ENCODE results near the gene TSHZ1. TPM values are rescaled to one million over a fixed set of nuclear protein-coding genes. Genes with fewer than 3 reads are reported as not detected.

Gene TSHZ1
- total and polyA plus RNA-seq, 2 experiments from 2014 or later: 0.23 to 0.38 TPM

DNA sequence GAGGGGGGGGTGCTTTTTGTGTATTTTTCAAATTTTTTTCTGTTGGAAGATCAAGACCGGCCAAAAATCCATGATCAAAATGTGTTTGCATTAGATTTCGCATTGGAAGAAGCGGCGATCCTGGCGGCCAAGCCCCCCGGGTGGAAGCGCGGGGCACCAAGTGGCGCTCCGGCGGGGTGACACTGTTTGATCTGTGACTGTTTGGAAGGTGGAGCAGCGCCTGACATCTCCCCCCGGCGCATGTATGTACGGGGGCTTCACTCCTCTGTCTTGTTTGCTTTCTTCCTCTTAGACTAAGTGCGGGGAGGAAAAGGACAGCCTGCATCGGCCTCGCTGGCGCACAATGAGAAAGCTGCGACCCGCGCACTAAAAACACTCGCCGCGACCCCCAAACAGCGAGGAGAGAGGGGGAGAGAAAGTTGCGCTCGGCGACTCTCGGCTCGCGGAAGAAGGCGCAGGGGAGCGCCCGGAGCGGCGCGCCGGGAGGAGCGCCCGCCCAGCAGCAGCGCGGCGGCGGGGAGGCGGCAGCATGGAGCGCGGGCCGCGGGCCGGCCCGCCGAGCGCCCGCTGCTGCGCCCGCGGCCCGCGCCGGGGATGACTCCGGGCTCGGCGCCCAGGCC is 515 bp downstream of the TSHZ1 start:
- no peaks in the 10 kb centered on the region; the same call in 1 of the 2 replicates for H4K20me1 ChIP-seq (replicated peaks; ENCODE audit: insufficient read depth)
- peak overlapping the region; percentile 83 for H3K4me3 ChIP-seq
- H3K36me3 Mint-ChIP-seq (ENCODE audit: low read depth): no peaks in the 10 kb centered on the region; the same call in 2 of the 3 replicates
- H3K79me2 ChIP-seq (replicated peaks; ENCODE audit: insufficient read depth): no peaks in the 10 kb centered on the region
- H3K27ac Mint-ChIP-seq: no peak overlapping the region
- peak; percentile 37 for DNase-seq (ENCODE audit: low spot score)
- no peak for ATAC-seq
- H3K9me2 ChIP-seq (ENCODE audit: insufficient read depth): no peaks in the 10 kb centered on the region
- peaks cover 34% of the 10 kb centered on the region for H3K4me1 ChIP-seq (ENCODE audit: insufficient read depth)
- peaks cover 59% of the 10 kb centered on the region for H3K27me3 Mint-ChIP-seq (ENCODE audit: insufficient read depth, low read depth, poor library complexity)
- peaks cover 80% of the 10 kb centered on the region for H3K27me3 ChIP-seq (ENCODE audit: insufficient read depth)
- H2AFZ ChIP-seq: peak overlapping the region; percentile 97
- peaks cover 9% of the 10 kb centered on the region; the same call in 1 of the 2 replicates for H3F3A ChIP-seq (replicated peaks; ENCODE audit: low read depth)
- H3K27ac ChIP-seq (ENCODE audit: low read depth): no peak overlapping the region
- peaks cover 47% of the 10 kb centered on the region for H3K4me1 Mint-ChIP-seq
- peak; percentile 87 for TF ChIP-seq EZH2 (IDR thresholded peaks at IDR 0.05; ENCODE audit: low read depth, unreplicated experiment)
- TF ChIP-seq POLR2AphosphoS5 (IDR thresholded peaks at IDR 0.05; ENCODE audit: low read depth): no peak
- no peak for TF ChIP-seq NANOG (IDR thresholded peaks at IDR 0.05; ENCODE audit: borderline replicate concordance)
- TF ChIP-seq, protein P1, sequence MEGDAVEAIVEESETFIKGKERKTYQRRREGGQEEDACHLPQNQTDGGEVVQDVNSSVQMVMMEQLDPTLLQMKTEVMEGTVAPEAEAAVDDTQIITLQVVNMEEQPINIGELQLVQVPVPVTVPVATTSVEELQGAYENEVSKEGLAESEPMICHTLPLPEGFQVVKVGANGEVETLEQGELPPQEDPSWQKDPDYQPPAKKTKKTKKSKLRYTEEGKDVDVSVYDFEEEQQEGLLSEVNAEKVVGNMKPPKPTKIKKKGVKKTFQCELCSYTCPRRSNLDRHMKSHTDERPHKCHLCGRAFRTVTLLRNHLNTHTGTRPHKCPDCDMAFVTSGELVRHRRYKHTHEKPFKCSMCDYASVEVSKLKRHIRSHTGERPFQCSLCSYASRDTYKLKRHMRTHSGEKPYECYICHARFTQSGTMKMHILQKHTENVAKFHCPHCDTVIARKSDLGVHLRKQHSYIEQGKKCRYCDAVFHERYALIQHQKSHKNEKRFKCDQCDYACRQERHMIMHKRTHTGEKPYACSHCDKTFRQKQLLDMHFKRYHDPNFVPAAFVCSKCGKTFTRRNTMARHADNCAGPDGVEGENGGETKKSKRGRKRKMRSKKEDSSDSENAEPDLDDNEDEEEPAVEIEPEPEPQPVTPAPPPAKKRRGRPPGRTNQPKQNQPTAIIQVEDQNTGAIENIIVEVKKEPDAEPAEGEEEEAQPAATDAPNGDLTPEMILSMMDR (conservative IDR thresholded peaks at IDR 0.05; ENCODE audit: low read depth in 2 of 2): no peak
- TF ChIP-seq JUNB (IDR thresholded peaks at IDR 0.05; ENCODE audit: unreplicated experiment): no peak
- TF ChIP-seq ZNF114 (CRISPR knock-in tag; IDR thresholded peaks at IDR 0.05): no peak
- TF ChIP-seq, protein P2, sequence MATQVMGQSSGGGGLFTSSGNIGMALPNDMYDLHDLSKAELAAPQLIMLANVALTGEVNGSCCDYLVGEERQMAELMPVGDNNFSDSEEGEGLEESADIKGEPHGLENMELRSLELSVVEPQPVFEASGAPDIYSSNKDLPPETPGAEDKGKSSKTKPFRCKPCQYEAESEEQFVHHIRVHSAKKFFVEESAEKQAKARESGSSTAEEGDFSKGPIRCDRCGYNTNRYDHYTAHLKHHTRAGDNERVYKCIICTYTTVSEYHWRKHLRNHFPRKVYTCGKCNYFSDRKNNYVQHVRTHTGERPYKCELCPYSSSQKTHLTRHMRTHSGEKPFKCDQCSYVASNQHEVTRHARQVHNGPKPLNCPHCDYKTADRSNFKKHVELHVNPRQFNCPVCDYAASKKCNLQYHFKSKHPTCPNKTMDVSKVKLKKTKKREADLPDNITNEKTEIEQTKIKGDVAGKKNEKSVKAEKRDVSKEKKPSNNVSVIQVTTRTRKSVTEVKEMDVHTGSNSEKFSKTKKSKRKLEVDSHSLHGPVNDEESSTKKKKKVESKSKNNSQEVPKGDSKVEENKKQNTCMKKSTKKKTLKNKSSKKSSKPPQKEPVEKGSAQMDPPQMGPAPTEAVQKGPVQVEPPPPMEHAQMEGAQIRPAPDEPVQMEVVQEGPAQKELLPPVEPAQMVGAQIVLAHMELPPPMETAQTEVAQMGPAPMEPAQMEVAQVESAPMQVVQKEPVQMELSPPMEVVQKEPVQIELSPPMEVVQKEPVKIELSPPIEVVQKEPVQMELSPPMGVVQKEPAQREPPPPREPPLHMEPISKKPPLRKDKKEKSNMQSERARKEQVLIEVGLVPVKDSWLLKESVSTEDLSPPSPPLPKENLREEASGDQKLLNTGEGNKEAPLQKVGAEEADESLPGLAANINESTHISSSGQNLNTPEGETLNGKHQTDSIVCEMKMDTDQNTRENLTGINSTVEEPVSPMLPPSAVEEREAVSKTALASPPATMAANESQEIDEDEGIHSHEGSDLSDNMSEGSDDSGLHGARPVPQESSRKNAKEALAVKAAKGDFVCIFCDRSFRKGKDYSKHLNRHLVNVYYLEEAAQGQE (IDR thresholded peaks at IDR 0.05; ENCODE audit: unreplicated experiment): no peak
- TF ChIP-seq, protein P3, sequence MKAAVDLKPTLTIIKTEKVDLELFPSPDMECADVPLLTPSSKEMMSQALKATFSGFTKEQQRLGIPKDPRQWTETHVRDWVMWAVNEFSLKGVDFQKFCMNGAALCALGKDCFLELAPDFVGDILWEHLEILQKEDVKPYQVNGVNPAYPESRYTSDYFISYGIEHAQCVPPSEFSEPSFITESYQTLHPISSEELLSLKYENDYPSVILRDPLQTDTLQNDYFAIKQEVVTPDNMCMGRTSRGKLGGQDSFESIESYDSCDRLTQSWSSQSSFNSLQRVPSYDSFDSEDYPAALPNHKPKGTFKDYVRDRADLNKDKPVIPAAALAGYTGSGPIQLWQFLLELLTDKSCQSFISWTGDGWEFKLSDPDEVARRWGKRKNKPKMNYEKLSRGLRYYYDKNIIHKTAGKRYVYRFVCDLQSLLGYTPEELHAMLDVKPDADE (IDR thresholded peaks at IDR 0.05): no peak
- no peak for TF ChIP-seq EZH2phosphoT487 (IDR thresholded peaks at IDR 0.05; ENCODE audit: unreplicated experiment)
- H3K9me3 Mint-ChIP-seq: peaks cover 3% of the 10 kb centered on the region; the same call in 1 of the 3 replicates
- H3K36me3 ChIP-seq (ENCODE audit: insufficient read depth): no peaks in the 10 kb centered on the region
- H3K4me2 ChIP-seq: peak overlapping the region; percentile 98
- peak overlapping the region; percentile 88 for H3K4me3 Mint-ChIP-seq

Measured in GM23338 (cell line).